HCT116 (cell line): ENCODE results near the gene ACVR1. TPM values are rescaled to one million over a fixed set of nuclear protein-coding genes. Genes with fewer than 3 reads are reported as not detected.

Experiments
- ATAC-seq: fragments of 200-7000 bp; cut with Tn5 transposase; 2 replicates; pipeline ENCODE4 v1.9.1; 2020; ENCODE audit warnings: mild to moderate bottlenecking, moderate library complexity
- BruUV-seq: library from RNA; stranded (reverse); fragments of 400-500 nt; replicated peaks from 2 replicates; lab custom pipeline; 2021; lab: Mats Ljungman, UMichigan
- CTCF ChIA-PET: fragments of 300-600 bp; sonication (Branson Sonifier 250); formaldehyde crosslinking; loops from one replicate; lab custom pipeline; 2021; ENCODE audit warnings: antibody characterized with exemption; lab: Charles Lee
- POLR2A ChIA-PET: fragments of 300-600, 350-600 bp; sonication (Branson Sonifier 250); formaldehyde crosslinking; loops from one replicate; lab custom pipeline; 2021; ENCODE audit warnings: antibody characterized with exemption; lab: Charles Lee
- RAD21 ChIA-PET, 2 experiments: fragments of 300-600 bp; sonication (Branson Sonifier 250); formaldehyde crosslinking; loops; one replicate each; lab custom pipeline; 2023; ENCODE audit warnings: low total read pairs in 2 of 2; ENCODE audit not compliant: uncharacterized antibody in 2 of 2, unreplicated experiment in 2 of 2, low non-redundant PET in 1 of 2; lab: Charles Lee
- DNase-seq: peaks from one replicate; pipeline ENCODE4 v3.0.0-alpha.2; 2010; ENCODE audit warnings: low read depth, low spot score
- H2AFZ ChIP-seq: fragments of 200-600 bp; shearing (Covaris generic), sonication (generic); 2 replicates; pipeline ENCODE4 v1.6.1; 2017; ENCODE audit warnings: low read depth, mixed run types, mixed read lengths, antibody characterized with exemption, low read length; ENCODE audit not compliant: poor library complexity, severe bottlenecking
- H3K27ac ChIP-seq: 2 replicates; pipeline ENCODE4 v1.5.1; 2012; ENCODE audit warnings: low read depth, low read length
- H3K27me3 ChIP-seq: fragments of 200-600 bp; sonication (generic); 2 replicates; pipeline ENCODE4 v1.6.1; 2016; ENCODE audit warnings: mixed run types, low read length, mixed read lengths; ENCODE audit not compliant: insufficient read depth
- H3K36me3 ChIP-seq, 2 experiments: fragments of 200-500 bp in 1 of 2; fragments of 200-600 bp in 1 of 2; sonication (Bioruptor generic) in 1 of 2; sonication (generic) in 1 of 2; 2 replicates each; pipeline versions ENCODE4 v1.5.1 to v1.6.1; 2014 to 2016; ENCODE audit warnings: low read length in 2 of 2, inconsistent platforms in 1 of 2, mixed read lengths in 1 of 2, mixed run types in 1 of 2; ENCODE audit not compliant: insufficient read depth in 2 of 2, control insufficient read depth in 1 of 2
- H3K4me1 ChIP-seq, 2 experiments: fragments of 200-600 bp in 1 of 2; sonication (generic) in 1 of 2; 2 replicates each; pipeline versions ENCODE4 v1.5.1 to v1.6.1; 2012 to 2017; ENCODE audit warnings: low read length in 2 of 2, inconsistent platforms in 1 of 2, mild to moderate bottlenecking in 1 of 2, mixed read lengths in 1 of 2, mixed run types in 1 of 2, moderate library complexity in 1 of 2; ENCODE audit not compliant: insufficient read depth in 2 of 2, control insufficient read depth in 1 of 2
- H3K4me2 ChIP-seq: fragments of 200-600 bp; sonication (generic); 2 replicates; pipeline ENCODE4 v1.6.1; 2017; ENCODE audit warnings: mixed run types, low read length, mixed read lengths
- H3K4me3 ChIP-seq, 2 experiments: fragments of 200-600 bp in 1 of 2; sonication (generic) in 1 of 2; replicated peaks in 1 of 2; 2 replicates each; pipeline ENCODE4 v1.5.1; 2011 to 2016; ENCODE audit warnings: low read length in 2 of 2, control low read depth in 1 of 2, low read depth in 1 of 2, mild to moderate bottlenecking in 1 of 2, mixed read lengths in 1 of 2, mixed run types in 1 of 2
- H3K79me2 ChIP-seq: fragments of 200-600 bp; sonication (generic); 2 replicates; pipeline ENCODE4 v1.6.1; 2017; ENCODE audit warnings: mild to moderate bottlenecking, mixed run types, low read length, moderate library complexity, mixed read lengths; ENCODE audit not compliant: insufficient read depth
- H3K9ac ChIP-seq: fragments of 200-600 bp; sonication (generic); 2 replicates; pipeline ENCODE4 v1.6.1; 2016; ENCODE audit warnings: low read length, mixed read lengths
- H3K9me2 ChIP-seq: fragments of 200-600 bp; sonication (generic), shearing (Covaris generic); 2 replicates; pipeline ENCODE4 v1.6.1; 2017; ENCODE audit warnings: mixed run types, mild to moderate bottlenecking, moderate library complexity; ENCODE audit not compliant: insufficient read depth
- H3K9me3 ChIP-seq, 2 experiments: fragments of 200-500 bp in 1 of 2; fragments of 200-600 bp in 1 of 2; sonication (Bioruptor generic) in 1 of 2; sonication (generic) in 1 of 2; 2 replicates each; pipeline ENCODE4 v1.6.1; 2014 to 2017; ENCODE audit warnings: low read length in 2 of 2, mixed read lengths in 2 of 2, inconsistent platforms in 1 of 2, low read depth in 1 of 2, mild to moderate bottlenecking in 1 of 2, mixed run types in 1 of 2, moderate library complexity in 1 of 2; ENCODE audit not compliant: control insufficient read depth in 1 of 2, insufficient read depth in 1 of 2
- H4K20me1 ChIP-seq: fragments of 200-600 bp; sonication (generic), shearing (Covaris generic); 2 replicates; pipeline ENCODE4 v1.6.1; 2017; ENCODE audit warnings: mixed run types, mild to moderate bottlenecking, moderate library complexity; ENCODE audit not compliant: insufficient read depth
- ATF3 ChIP-seq: IDR thresholded peaks from 2 replicates; pipeline ENCODE4 v1.6.1; 2012
- CEBPB ChIP-seq: IDR thresholded peaks from 2 replicates; pipeline ENCODE4 v1.6.1; 2012; ENCODE audit warnings: low read depth
- EGR1 ChIP-seq: IDR thresholded peaks from 2 replicates; pipeline ENCODE4 v1.6.1; 2012; ENCODE audit warnings: low read depth
- EZH2phosphoT487 ChIP-seq: fragments of 200-600 bp; IDR thresholded peaks from 2 replicates; pipeline ENCODE4 v1.6.1; 2018; ENCODE audit warnings: antibody characterized with exemption, borderline replicate concordance
- FOSL1 ChIP-seq: IDR thresholded peaks from 2 replicates; pipeline ENCODE4 v1.6.1; 2012; ENCODE audit warnings: low read depth
- POLR2A ChIP-seq: IDR thresholded peaks from 2 replicates; pipeline ENCODE4 v1.7.0; 2011; ENCODE audit warnings: borderline replicate concordance; ENCODE audit not compliant: insufficient read depth, insufficient read length; ENCODE audit errors: extremely low read depth
- RAD21 ChIP-seq: IDR thresholded peaks from 2 replicates; pipeline ENCODE4 v1.6.1; 2012; ENCODE audit warnings: low read depth, mild to moderate bottlenecking
- REST ChIP-seq: IDR thresholded peaks from 2 replicates; pipeline ENCODE4 v1.6.1; 2012; ENCODE audit warnings: low read depth
- SIN3A ChIP-seq: IDR thresholded peaks from 2 replicates; pipeline ENCODE4 v1.6.1; 2012; ENCODE audit warnings: low read depth
- SP1 ChIP-seq: IDR thresholded peaks from 2 replicates; pipeline ENCODE4 v1.6.1; 2012; ENCODE audit warnings: low read depth
- SRF ChIP-seq: IDR thresholded peaks from 2 replicates; pipeline ENCODE4 v1.6.1; 2012; ENCODE audit warnings: low read depth
- TCF7L2 ChIP-seq: IDR thresholded peaks from 2 replicates; pipeline ENCODE4 v1.7.0; 2011; ENCODE audit warnings: borderline replicate concordance, inconsistent platforms; ENCODE audit not compliant: insufficient read depth, insufficient read length; ENCODE audit errors: extremely low read depth
- ZBTB33 ChIP-seq: IDR thresholded peaks from 2 replicates; pipeline ENCODE4 v1.6.1; 2011; ENCODE audit warnings: mild to moderate bottlenecking, low read length, moderate library complexity; ENCODE audit not compliant: insufficient replicate concordance; ENCODE audit errors: extremely low read depth
- ZFX ChIP-seq: fragments of 450-650 bp; IDR thresholded peaks from 2 replicates; pipeline ENCODE4 v1.6.1; 2017
- intact Hi-C: fragments of 100-400 bp; cut with micrococcal nuclease; formaldehyde crosslinking; loops from 2 replicates; pipeline ENCODE4 v1.10.0; 2022
- total RNA-seq: library from RNA; stranded (reverse); gene quantifications from one replicate; pipeline ENCODE4 v1.2.1, GENCODE V29; 2021; ENCODE audit not compliant: unreplicated experiment

Gene ACVR1
- total RNA-seq, 1 experiment from 2014 or later: 16.9 TPM

GRCh38 chr2:157780211-157780610 lies 95.9 kb downstream of the ACVR1 start:
- no peak for ATAC-seq
- H3K9me2 ChIP-seq: no peaks in the 10 kb centered on the region
- no peaks in the 10 kb centered on the region for H3K27me3 ChIP-seq
- H3K79me2 ChIP-seq: no peaks in the 10 kb centered on the region
- no peak overlapping the region for H2AFZ ChIP-seq
- no peaks in the 10 kb centered on the region for H3K9me3 ChIP-seq
- no peaks in the 10 kb centered on the region for H4K20me1 ChIP-seq
- H3K9ac ChIP-seq: no peak overlapping the region
- intact Hi-C loops: no loop called here
- RAD21 ChIA-PET: no interaction called here
- TF ChIP-seq POLR2A: no peak
- no peak for TF ChIP-seq EZH2phosphoT487
- TF ChIP-seq EGR1: no peak
- TF ChIP-seq CEBPB: no peak
- no peak for TF ChIP-seq FOSL1
- TF ChIP-seq SP1: no peak
- TF ChIP-seq RAD21: no peak
- TF ChIP-seq TCF7L2: no peak
- TF ChIP-seq REST: no peak
- no peak for TF ChIP-seq SRF
- no peak for TF ChIP-seq SIN3A
- no peak for TF ChIP-seq ATF3
- no peak for TF ChIP-seq ZFX
- TF ChIP-seq ZBTB33: no peak
- TF ChIP-seq, all 23 proteins: peak for 0
- Histone ChIP-seq H3K4me1 (peaks cover 10 to 11% of the 10 kb centered on the region in 2 experiments), H3K36me3 (no peaks in the 10 kb centered on the region), H3K27ac (no peak overlapping the region), H3K4me2 (no peak overlapping the region), H3K4me3 (no peak overlapping the region)
- BruUV-seq: no TSS peak
- POLR2A ChIA-PET: no interaction called here
- CTCF ChIA-PET: interaction anchor here (1.1 kb wide), 1 partner anchor 283 kb away, joined by 3 read pairs; no protein-coding TSS in a partner anchor
- DNase-seq: no peak
